ENCODE data around the gene ATP1B4. TPM values are rescaled to one million over a fixed set of nuclear protein-coding genes. Genes with fewer than 3 reads are reported as not detected.
A peak's percentile ranks its signal among the peaks of the same experiment; 100 is the strongest.

Gene ATP1B4
- total and polyA plus RNA-seq, 2 of the 8 experiments (the other 6 are each of a cell fraction or from before 2014, with no cell fraction given): not detected

DNA sequence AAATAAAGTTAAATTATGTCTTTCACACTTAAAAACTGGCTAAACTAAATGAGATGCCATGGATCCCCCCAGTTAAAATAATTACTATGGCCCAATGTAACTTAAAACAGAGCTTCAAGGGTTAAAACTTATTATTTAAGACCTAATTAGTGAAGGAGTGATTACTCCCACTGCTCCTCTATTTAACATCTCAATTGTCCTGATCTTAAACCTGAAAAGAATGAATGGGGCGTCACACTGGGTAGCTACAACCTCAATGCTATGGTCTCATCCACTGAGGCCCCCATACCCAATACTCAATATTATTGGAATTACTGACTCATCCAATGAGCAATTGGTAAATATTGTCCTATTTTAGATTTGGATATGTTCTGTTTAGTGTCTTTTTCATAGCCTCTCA lies 29.5 kb upstream of the ATP1B4 start:
- Histone ChIP-seq H2BK5ac (ENCODE audit: low read depth, low read length) (no peak overlapping the region), H3K9me3 (ENCODE audit: insufficient read depth in 2 of 2, low read depth in 1 of 2, low read length in 1 of 2) (no peaks in the 10 kb centered on the region; a peak in 1 of 4 replicates), H4K5ac (ENCODE audit: insufficient read length, low read depth, low read length) (no peak overlapping the region), H3K4me3 (ENCODE audit: extremely low read depth in 1 of 4, insufficient read depth in 2 of 4, low read depth in 3 of 4, low read length in 4 of 4) (peak overlapping the region in 1 of 4 experiments; percentile 26; a peak in 1 of 8 replicates), H3K9ac (replicated peaks in 1 of 4; ENCODE audit: extremely low read depth in 1 of 4, low read depth in 3 of 4, low read length in 3 of 4) (no peak overlapping the region), H2BK12ac (ENCODE audit: low read depth, low read length) (no peak overlapping the region), H3K23me2 (ENCODE audit: low read depth, low read length) (no peaks in the 10 kb centered on the region), H3K79me2 (ENCODE audit: control insufficient read depth in 1 of 2, insufficient read depth in 2 of 2, low read length in 2 of 2) (no peaks in the 10 kb centered on the region), H4K8ac (ENCODE audit: extremely low read depth, insufficient read depth, low read length) (no peak overlapping the region), H3K79me1 (ENCODE audit: low read depth, low read length) (no peaks in the 10 kb centered on the region), H3K27ac (ENCODE audit: low read depth, low read length) (no peak overlapping the region), H3K18ac (ENCODE audit: extremely low read depth, low read length) (no peak overlapping the region; the same call in 1 of the 2 replicates), H3K4me2 (ENCODE audit: insufficient read depth in 1 of 2, low read depth in 2 of 2, low read length in 2 of 2) (peak overlapping the region; percentile 45 to 56; a peak in 3 of 4 replicates), H3K27me3 (replicated peaks in 1 of 4; ENCODE audit: control insufficient read depth in 3 of 4, extremely low read depth in 1 of 4, insufficient read depth in 3 of 4, low read length in 3 of 4) (no peaks in the 10 kb centered on the region), H3K36me3 (ENCODE audit: control insufficient read depth in 2 of 4, insufficient read depth in 4 of 4, low read length in 3 of 4) (no peaks in the 10 kb centered on the region), H2BK15ac (ENCODE audit: low read length) (no peak overlapping the region), H3K4ac (replicated peaks; ENCODE audit: insufficient read length, low read depth, low read length) (no peak overlapping the region), H2BK120ac (replicated peaks; ENCODE audit: low read depth, low read length) (peak overlapping the region; percentile 28), H2AFZ (ENCODE audit: low read length) (no peak overlapping the region), H2BK20ac (ENCODE audit: low read length) (peak overlapping the region; percentile 86; the same call in 1 of the 2 replicates), H3K23ac (ENCODE audit: insufficient read length) (no peak overlapping the region), H4K20me1 (replicated peaks in 1 of 2; ENCODE audit: control insufficient read depth in 1 of 2, insufficient read depth in 2 of 2, low read length in 2 of 2) (no peaks in the 10 kb centered on the region), H2AK5ac (ENCODE audit: low read depth, low read length) (no peak overlapping the region), H4K91ac (replicated peaks; ENCODE audit: insufficient read length, low read length) (no peak overlapping the region), H3K56ac (replicated peaks; ENCODE audit: insufficient read length, low read depth, low read length) (no peak overlapping the region), H3K14ac (ENCODE audit: insufficient read length) (no peak overlapping the region), H3K4me1 (replicated peaks in 1 of 4; ENCODE audit: control insufficient read depth in 3 of 4, insufficient read depth in 4 of 4, low read length in 3 of 4) (peaks cover 0 to 7% (median 0%) of the 10 kb centered on the region in 4 experiments; a peak in 3 of 7 replicates)
- DNase-seq (ENCODE audit: low read depth in 1 of 2, low spot score in 2 of 2) (no peak), FAIRE-seq (peak; percentile 39)
- ChIA-PET CTCF (ENCODE audit: partially characterized antibody) (interaction anchor here (1.3 kb wide), 1 partner anchor 91 kb away, joined by 3 read pairs; no protein-coding TSS in a partner anchor), POLR2A (ENCODE audit: partially characterized antibody) (interaction anchor here (1.2 kb wide), 1 partner anchor 22 kb away, joined by 3 read pairs; no protein-coding TSS in a partner anchor)
- 22% methylated on average over 1 of the region's 1 CpG; no CpG with 5 or more reads in 1 of the 2 experiments for WGBS, 2 experiments (ENCODE audit: extremely low coverage in 1 of 2, insufficient coverage in 1 of 2, insufficient read length in 1 of 2, insufficient replicate concordance in 2 of 2, low coverage in 1 of 2, low lambda C conversion rate in 2 of 2, missing lambda C conversion rate in 1 of 2)
- TF ChIP-seq JUND (IDR thresholded peaks at IDR 0.05; ENCODE audit: low read length) (peak; percentile 42), MAX (IDR thresholded peaks at IDR 0.05) (no peak), PHF8 (conservative IDR thresholded peaks at IDR 0.05; ENCODE audit: low read depth, low read length) (no peak), BCL11A (IDR thresholded peaks at IDR 0.05; ENCODE audit: low read depth in 2 of 2, low read length in 2 of 2) (peak in 1 of 2 experiments; percentile 63), EZH2 (IDR thresholded peaks at IDR 0.05; ENCODE audit: low read depth, low read length, severe bottlenecking) (no peak), NANOG (IDR thresholded peaks at IDR 0.05; ENCODE audit: insufficient read depth, low read depth, low read length, poor library complexity, severe bottlenecking) (peak; percentile 83)
